Vagina (tissue), 2 donors: ENCODE measurements around the gene RNF213.

ENCODE experiments used
- CTCF ChIP-seq, 3 experiments: fragments of 450-650 bp in 2 of 3; fragments of 200-600 bp in 1 of 3; sonication (generic) in 1 of 3; IDR thresholded peaks; one replicate each; pipeline ENCODE4 v1.5.1; 2017 to 2019; ENCODE audit warnings: antibody characterized with exemption in 3 of 3, mild to moderate bottlenecking in 2 of 3, moderate library complexity in 2 of 3
- POLR2A ChIP-seq, 2 donors: fragments of 450-650 bp; IDR thresholded peaks; one replicate each; pipeline ENCODE4 v1.6.1; 2017; ENCODE audit warnings: antibody characterized with exemption in 2 of 2, mild to moderate bottlenecking in 2 of 2, moderate library complexity in 2 of 2

- TF ChIP-seq POLR2A (IDR thresholded peaks at IDR 0.05) (no peak), CTCF (IDR thresholded peaks at IDR 0.05) (no peak)
Measured at GRCh38 chr17:80303824-80304223, 43.2 kb downstream of the RNF213 start.
